Suprapubic skin (tissue), 4 donors: ENCODE data around the gene TMPRSS7. TPM values are rescaled to one million over a fixed set of nuclear protein-coding genes. Genes with fewer than 3 reads are reported as not detected.

ENCODE experiments used
- DNase-seq, 2 donors: peaks; one replicate each; pipeline ENCODE4 v3.0.0-alpha.2; 2019; ENCODE audit warnings: low spot score in 2 of 2
- H3K27ac ChIP-seq: fragments of 200-600 bp; sonication (generic); one replicate; pipeline ENCODE4 v1.5.1; 2019
- H3K27me3 ChIP-seq: fragments of 200-600 bp; sonication (generic); one replicate; pipeline ENCODE4 v1.5.1; 2019
- H3K36me3 ChIP-seq: fragments of 200-600 bp; sonication (generic); one replicate; pipeline ENCODE4 v1.5.1; 2019
- H3K4me1 ChIP-seq: fragments of 200-600 bp; sonication (generic); one replicate; pipeline ENCODE4 v1.5.1; 2019
- H3K4me3 ChIP-seq: fragments of 200-600 bp; sonication (generic); one replicate; pipeline ENCODE4 v1.5.1; 2019; ENCODE audit warnings: mild to moderate bottlenecking
- H3K9me3 ChIP-seq: fragments of 200-600 bp; sonication (generic); one replicate; pipeline ENCODE4 v1.5.1; 2019
- EP300 ChIP-seq: sonication (generic); formaldehyde crosslinking; IDR thresholded peaks from one replicate; pipeline ENCODE4 v1.6.1; 2017; ENCODE audit warnings: antibody characterized with exemption
- POLR2A ChIP-seq, 2 donors: fragments of 450-650 bp; IDR thresholded peaks; one replicate each; pipeline ENCODE4 v1.6.1; 2017; ENCODE audit warnings: antibody characterized with exemption in 2 of 2, mild to moderate bottlenecking in 2 of 2, moderate library complexity in 2 of 2
- POLR2AphosphoS5 ChIP-seq, 3 donors: sonication (generic); formaldehyde crosslinking; IDR thresholded peaks; one replicate each; pipeline ENCODE4 v1.6.1; 2017; ENCODE audit warnings: antibody characterized with exemption in 3 of 3
- WGBS: methylation state at CpG from one replicate; pipeline ENCODE4 v1.1.5; 2018; 5-methylcytosine and 5-hydroxymethylcytosine counted together
- total RNA-seq, 4 donors: library from RNA; depleted of rRNA; stranded (reverse); fragments of >200 nt; gene quantifications; one replicate each; pipeline ENCODE4 v1.1.0, GENCODE V29; 2016
- TF ChIP-seq, protein P1 (sequence below), 2 donors: fragments of 200-600 bp in 1 of 2; fragments of 450-650 bp in 1 of 2; sonication (generic) in 1 of 2; IDR thresholded peaks; one replicate each; pipeline ENCODE4 v1.5.1; 2016 to 2019; ENCODE audit warnings: antibody characterized with exemption in 2 of 2, mild to moderate bottlenecking in 1 of 2, moderate library complexity in 1 of 2

Gene TMPRSS7
- total RNA-seq, 4 donors from 2014 or later: 0.40 to 1.0 (median 0.49) TPM; not detected in 1

DNA sequence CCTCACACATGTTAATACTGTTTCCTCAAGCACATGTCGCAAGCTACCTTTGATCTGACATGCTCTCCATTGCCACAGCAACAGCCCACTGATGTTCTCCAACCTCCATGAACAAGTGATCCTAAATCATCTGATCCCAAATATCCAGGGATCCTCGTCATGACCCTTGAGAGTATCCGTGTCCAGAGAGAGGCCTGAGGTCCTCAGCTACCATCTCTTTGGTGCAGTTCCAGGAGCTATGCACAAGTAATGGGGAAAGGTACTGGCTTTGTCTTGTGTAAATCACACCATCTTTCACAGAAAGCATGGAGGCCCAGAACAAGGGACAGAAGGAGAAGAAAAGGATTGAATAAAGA lies 96.1 kb downstream of the TMPRSS7 start:
- no peak for DNase-seq
- TF ChIP-seq POLR2A (IDR thresholded peaks at IDR 0.05): no peak
- no peak for TF ChIP-seq POLR2AphosphoS5 (IDR thresholded peaks at IDR 0.05)
- TF ChIP-seq, protein P1, sequence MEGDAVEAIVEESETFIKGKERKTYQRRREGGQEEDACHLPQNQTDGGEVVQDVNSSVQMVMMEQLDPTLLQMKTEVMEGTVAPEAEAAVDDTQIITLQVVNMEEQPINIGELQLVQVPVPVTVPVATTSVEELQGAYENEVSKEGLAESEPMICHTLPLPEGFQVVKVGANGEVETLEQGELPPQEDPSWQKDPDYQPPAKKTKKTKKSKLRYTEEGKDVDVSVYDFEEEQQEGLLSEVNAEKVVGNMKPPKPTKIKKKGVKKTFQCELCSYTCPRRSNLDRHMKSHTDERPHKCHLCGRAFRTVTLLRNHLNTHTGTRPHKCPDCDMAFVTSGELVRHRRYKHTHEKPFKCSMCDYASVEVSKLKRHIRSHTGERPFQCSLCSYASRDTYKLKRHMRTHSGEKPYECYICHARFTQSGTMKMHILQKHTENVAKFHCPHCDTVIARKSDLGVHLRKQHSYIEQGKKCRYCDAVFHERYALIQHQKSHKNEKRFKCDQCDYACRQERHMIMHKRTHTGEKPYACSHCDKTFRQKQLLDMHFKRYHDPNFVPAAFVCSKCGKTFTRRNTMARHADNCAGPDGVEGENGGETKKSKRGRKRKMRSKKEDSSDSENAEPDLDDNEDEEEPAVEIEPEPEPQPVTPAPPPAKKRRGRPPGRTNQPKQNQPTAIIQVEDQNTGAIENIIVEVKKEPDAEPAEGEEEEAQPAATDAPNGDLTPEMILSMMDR (IDR thresholded peaks at IDR 0.05): no peak
- TF ChIP-seq EP300: no peak
- WGBS: 72% methylated on average over 3 of the region's 3 CpGs

More for the DNA sequence above, 96.1 kb downstream of the TMPRSS7 start:
- H3K27me3 ChIP-seq: no peaks in the 10 kb centered on the region
- no peak overlapping the region for H3K4me3 ChIP-seq
- no peak overlapping the region for H3K27ac ChIP-seq
- no peaks in the 10 kb centered on the region for H3K9me3 ChIP-seq
- peaks cover 21% of the 10 kb centered on the region for H3K4me1 ChIP-seq
- no peaks in the 10 kb centered on the region for H3K36me3 ChIP-seq

Other genes starting within 250 kb of the TMPRSS7 start
- 100 to 1,000 TPM in 1 of 4 donors, 10 to 100 TPM in 3; 39.8 to 107 (median 60.7) TPM for gene PHLDB2, start 175.5 kb upstream of the TMPRSS7 start, total RNA-seq
- 10 to 100 TPM; 10.7 to 17.0 (median 12.7) TPM for gene ABHD10, start 55.7 kb upstream of the TMPRSS7 start, total RNA-seq
- under 1 TPM in 2 of 4 donors, not detected in 2; 0.60 to 0.98 TPM for gene TAGLN3, start 35.8 kb upstream of the TMPRSS7 start, total RNA-seq
- 100 to 1,000 TPM in 2 of 4 donors, 10 to 100 TPM in 2; 78.8 to 183 (median 96.7) TPM for gene C3orf52, start 51.7 kb downstream of the TMPRSS7 start, total RNA-seq
- 1 to 10 TPM in 3 of 4 donors, under 1 TPM in 1; 0.62 to 1.4 (median 1.3) TPM for gene GCSAM, start 98.5 kb downstream of the TMPRSS7 start, total RNA-seq